Osteoblast (primary cell): Measurements from ENCODE around the gene PAWR. TPM values are rescaled to one million over a fixed set of nuclear protein-coding genes. Genes with fewer than 3 reads are reported as not detected.

Source experiments
- DNase-seq: peaks from one replicate; pipeline ENCODE4 v3.0.0; 2011; ENCODE audit warnings: low spot score, mixed read lengths; ENCODE audit not compliant: insufficient read length; ENCODE audit errors: missing footprints
- H2AFZ ChIP-seq: 2 replicates; pipeline ENCODE4 v1.6.0; 2011; ENCODE audit warnings: mild to moderate bottlenecking, low read length
- H3K27ac ChIP-seq: 2 replicates; pipeline ENCODE4 v1.5.1; 2011; ENCODE audit warnings: mild to moderate bottlenecking, low read depth, low read length, moderate library complexity
- H3K27me3 ChIP-seq: 2 replicates; pipeline ENCODE4 v1.6.0; 2012; ENCODE audit warnings: mild to moderate bottlenecking, control low read depth, inconsistent platforms, low read length, moderate library complexity; ENCODE audit not compliant: insufficient read depth
- H3K36me3 ChIP-seq: 2 replicates; pipeline ENCODE4 v1.5.1; 2011; ENCODE audit warnings: mild to moderate bottlenecking, low read length, control low read depth, moderate library complexity; ENCODE audit not compliant: insufficient read depth
- H3K4me1 ChIP-seq: 2 replicates; pipeline ENCODE4 v1.5.1; 2011; ENCODE audit warnings: mild to moderate bottlenecking, low read length, control low read depth, moderate library complexity; ENCODE audit not compliant: insufficient read depth
- H3K4me2 ChIP-seq: 2 replicates; pipeline ENCODE4 v1.6.0; 2011; ENCODE audit warnings: mild to moderate bottlenecking, low read length; ENCODE audit not compliant: insufficient read depth
- H3K4me3 ChIP-seq: fragments of 200-600 bp; sonication (generic); 3 replicates; pipeline ENCODE4 v1.5.1; 2012; ENCODE audit warnings: mild to moderate bottlenecking, low read length, inconsistent platforms; ENCODE audit not compliant: insufficient read depth
- H3K79me2 ChIP-seq: 2 replicates; pipeline ENCODE4 v1.6.0; 2012; ENCODE audit warnings: mild to moderate bottlenecking, low read length, control low read depth, inconsistent platforms; ENCODE audit not compliant: insufficient read depth
- H3K9me3 ChIP-seq: 2 replicates; pipeline ENCODE4 v1.5.1; 2011; ENCODE audit warnings: low read depth, low read length, control low read depth
- H4K20me1 ChIP-seq: 2 replicates; pipeline ENCODE4 v1.6.0; 2012; ENCODE audit warnings: mild to moderate bottlenecking, low read length, control low read depth; ENCODE audit not compliant: insufficient read depth
- total RNA-seq: library from RNA; depleted of rRNA; stranded (reverse); fragments of >200 nt; gene quantifications from 2 replicates; pipeline ENCODE4 v1.2.3, GENCODE V29; 2012
- TF ChIP-seq, protein P1 (sequence below): IDR thresholded peaks from 2 replicates; pipeline ENCODE4 v1.5.1; 2011; ENCODE audit warnings: mild to moderate bottlenecking, low read depth, low read length, moderate library complexity; ENCODE audit errors: extremely low read depth

Gene PAWR
- total RNA-seq, 1 donor, result 78.5 TPM

DNA sequence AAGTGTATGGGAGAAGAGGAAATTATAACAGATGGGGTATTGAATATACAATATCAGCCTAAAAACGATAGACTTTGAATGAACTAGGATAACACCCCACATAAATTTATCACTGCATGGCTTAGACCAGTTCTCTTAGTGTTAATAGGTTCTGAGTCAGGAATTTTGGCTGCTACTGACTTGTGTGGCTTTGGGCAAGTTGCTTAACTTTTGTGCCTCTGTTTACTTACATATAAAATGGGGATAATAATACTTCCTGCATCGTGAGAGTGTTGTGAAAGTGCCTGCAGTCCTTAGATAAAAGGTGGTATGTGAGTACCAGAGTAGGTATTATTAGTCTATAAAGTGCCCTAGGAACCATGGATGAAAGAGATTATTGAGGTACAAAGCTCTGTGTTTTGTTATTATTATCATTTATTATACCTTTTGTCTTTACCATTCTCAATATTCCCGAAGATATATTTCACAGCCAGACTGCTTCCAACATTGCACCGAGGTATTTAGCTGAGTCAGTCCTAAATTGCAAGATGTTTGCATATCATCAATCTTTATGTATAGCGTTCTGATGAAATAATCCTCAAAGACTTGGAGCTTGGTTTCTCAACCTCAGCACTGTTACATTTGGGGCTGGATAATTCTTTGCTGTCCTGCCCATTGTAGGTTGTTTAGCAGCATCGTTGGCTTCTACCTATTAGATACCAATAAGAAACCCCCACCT is 2.3 kb upstream of the PAWR start:
- Histone ChIP-seq H2AFZ (no peak overlapping the region), H3K4me1 (peaks cover 22% of the 10 kb centered on the region), H3K27ac (peak overlapping the region; percentile 96), H4K20me1 (peaks cover 7% of the 10 kb centered on the region), H3K27me3 (no peaks in the 10 kb centered on the region), H3K79me2 (peaks cover 24% of the 10 kb centered on the region), H3K9me3 (no peaks in the 10 kb centered on the region), H3K36me3 (no peaks in the 10 kb centered on the region), H3K4me2 (peak overlapping the region; percentile 88), H3K4me3 (no peak overlapping the region)
- DNase-seq, result no peak
- TF ChIP-seq, protein P1, sequence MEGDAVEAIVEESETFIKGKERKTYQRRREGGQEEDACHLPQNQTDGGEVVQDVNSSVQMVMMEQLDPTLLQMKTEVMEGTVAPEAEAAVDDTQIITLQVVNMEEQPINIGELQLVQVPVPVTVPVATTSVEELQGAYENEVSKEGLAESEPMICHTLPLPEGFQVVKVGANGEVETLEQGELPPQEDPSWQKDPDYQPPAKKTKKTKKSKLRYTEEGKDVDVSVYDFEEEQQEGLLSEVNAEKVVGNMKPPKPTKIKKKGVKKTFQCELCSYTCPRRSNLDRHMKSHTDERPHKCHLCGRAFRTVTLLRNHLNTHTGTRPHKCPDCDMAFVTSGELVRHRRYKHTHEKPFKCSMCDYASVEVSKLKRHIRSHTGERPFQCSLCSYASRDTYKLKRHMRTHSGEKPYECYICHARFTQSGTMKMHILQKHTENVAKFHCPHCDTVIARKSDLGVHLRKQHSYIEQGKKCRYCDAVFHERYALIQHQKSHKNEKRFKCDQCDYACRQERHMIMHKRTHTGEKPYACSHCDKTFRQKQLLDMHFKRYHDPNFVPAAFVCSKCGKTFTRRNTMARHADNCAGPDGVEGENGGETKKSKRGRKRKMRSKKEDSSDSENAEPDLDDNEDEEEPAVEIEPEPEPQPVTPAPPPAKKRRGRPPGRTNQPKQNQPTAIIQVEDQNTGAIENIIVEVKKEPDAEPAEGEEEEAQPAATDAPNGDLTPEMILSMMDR, result no peak

DNA sequence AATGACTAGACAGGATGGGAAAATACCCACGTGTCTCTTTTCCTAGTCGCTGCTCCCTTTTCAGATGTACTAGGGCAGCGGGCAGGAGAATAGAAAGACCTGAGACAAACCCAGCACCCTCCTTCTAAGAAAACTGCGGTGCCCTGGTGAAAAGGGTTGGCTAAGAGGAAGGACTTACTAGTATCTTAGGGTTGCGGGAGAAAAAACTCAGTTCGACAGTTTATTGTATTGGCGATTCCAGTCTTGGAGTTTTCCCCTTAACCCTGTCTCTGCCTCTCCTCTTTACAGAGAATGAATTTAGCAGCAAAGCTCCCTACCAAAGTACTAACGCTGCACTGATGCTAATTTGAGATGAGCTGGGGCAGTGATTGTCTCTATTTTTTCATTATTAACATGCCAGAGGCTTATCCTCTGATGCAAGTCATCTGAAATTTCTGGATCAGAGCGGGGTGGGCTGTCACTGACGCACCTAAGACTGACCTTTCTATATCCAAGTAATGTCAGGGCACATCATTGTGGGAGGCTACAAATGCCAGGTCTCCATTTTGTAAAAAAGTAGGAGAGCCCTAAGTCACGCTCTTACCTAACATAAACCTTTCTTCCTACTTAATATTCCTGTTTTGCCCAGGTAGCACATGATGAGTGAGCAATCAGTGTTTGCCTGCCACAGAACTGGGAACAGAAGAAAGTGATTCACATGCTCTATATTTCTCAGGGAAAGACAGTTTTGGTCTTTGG is 916 bp upstream of the PAWR start:
- H4K20me1 ChIP-seq, result peaks cover 12% of the 10 kb centered on the region
- peak; percentile 84 for DNase-seq
- H3K79me2 ChIP-seq, result peaks cover 37% of the 10 kb centered on the region
- peak overlapping the region; percentile 73 for H3K4me3 ChIP-seq
- no peaks in the 10 kb centered on the region for H3K27me3 ChIP-seq
- peak overlapping the region; percentile 96 for H3K27ac ChIP-seq
- peak overlapping the region; percentile 88 for H3K4me2 ChIP-seq
- H3K36me3 ChIP-seq, result no peaks in the 10 kb centered on the region
- no peaks in the 10 kb centered on the region for H3K9me3 ChIP-seq
- peak overlapping the region; percentile 80 for H2AFZ ChIP-seq
- peaks cover 29% of the 10 kb centered on the region for H3K4me1 ChIP-seq
- TF ChIP-seq, protein P1, result no peak

DNA sequence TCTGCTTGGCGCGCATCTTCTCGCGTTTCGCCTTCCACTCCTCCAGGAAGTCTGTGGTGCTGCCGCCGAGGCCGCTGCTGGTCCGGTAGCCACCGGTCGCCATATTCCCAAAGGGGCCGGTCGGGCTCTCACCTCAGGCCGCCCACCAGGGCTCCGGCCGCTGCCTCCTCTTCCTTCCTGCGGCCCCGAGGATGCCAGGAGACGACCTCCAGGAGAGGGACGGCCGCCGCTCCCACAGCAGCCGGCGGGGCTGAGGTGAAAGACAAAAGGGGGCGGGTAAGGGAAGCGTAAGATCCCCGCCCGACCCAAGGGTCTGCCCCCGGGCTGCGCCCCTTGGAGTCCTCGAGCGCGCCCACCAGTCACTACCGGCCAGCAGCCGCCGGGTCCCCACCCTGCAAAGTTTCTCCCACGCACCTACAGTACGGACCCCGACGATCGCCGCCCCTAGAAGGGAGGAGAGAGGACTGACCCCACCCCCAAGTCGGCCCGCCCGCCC is 574 bp downstream of the PAWR start:
- Histone ChIP-seq H3K9me3 (no peaks in the 10 kb centered on the region), H3K36me3 (no peaks in the 10 kb centered on the region), H3K4me2 (peak overlapping the region; percentile 79), H3K79me2 (peaks cover 52% of the 10 kb centered on the region), H3K27me3 (no peaks in the 10 kb centered on the region), H3K4me3 (peak overlapping the region; percentile 73), H2AFZ (peak overlapping the region; percentile 38), H4K20me1 (peaks cover 25% of the 10 kb centered on the region), H3K4me1 (peaks cover 42% of the 10 kb centered on the region), H3K27ac (peak overlapping the region; percentile 96)
- no peak for DNase-seq
- TF ChIP-seq, protein P1, result no peak
